ENCODE data around the gene CLP1.

The CLP1 gene

DNA sequence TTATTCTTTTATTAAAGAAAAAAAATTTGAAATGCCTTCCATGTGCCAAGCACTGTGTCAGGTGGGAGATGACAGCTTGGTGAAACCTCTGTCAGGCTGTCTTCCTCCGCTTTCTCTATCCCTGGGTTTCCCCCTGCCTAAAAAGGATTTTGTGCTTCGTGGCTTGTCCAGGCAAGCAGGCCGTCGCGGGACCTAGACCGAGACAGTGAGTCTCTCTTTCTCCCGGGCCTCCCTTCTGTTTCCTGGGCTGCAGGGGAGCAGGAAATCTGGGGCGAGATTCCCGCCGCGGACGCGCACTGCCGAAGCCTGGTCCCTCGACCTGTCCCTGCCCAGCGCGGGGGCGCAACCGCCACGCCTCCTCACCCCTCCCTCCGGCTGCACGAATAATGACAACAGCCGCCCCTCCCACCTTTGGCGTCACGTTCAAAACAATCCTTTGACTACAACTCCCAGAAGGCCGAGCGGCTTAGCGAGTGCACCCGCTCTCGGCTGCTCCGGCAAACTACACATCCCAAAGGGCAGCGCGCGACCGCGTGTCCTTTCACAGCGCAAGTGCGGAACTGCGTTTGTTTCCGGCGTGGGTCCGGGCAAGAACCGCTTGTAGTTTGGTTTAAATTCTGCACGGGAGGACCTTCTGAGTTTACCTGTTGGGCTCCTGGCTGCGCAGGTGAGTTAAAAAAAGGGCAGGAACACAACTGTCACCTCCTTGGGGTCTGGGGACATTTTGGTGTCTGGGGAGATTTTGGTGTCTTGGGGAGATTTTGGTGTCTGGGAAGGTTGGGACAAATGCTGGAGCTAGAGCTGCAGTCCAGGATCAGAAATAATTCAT, at the start of gene CLP1:
Gene CLP1 (plus strand): TSS at position 569 of the 829 bp plus-strand sequence. CDS start 1,715 bp downstream, outside the sequence.
- peak; percentile 97 for DNase-seq

GRCh38 chr11:57610170-57610569, 47.4 kb upstream of the CLP1 start:
- no peak for DNase-seq

DNA sequence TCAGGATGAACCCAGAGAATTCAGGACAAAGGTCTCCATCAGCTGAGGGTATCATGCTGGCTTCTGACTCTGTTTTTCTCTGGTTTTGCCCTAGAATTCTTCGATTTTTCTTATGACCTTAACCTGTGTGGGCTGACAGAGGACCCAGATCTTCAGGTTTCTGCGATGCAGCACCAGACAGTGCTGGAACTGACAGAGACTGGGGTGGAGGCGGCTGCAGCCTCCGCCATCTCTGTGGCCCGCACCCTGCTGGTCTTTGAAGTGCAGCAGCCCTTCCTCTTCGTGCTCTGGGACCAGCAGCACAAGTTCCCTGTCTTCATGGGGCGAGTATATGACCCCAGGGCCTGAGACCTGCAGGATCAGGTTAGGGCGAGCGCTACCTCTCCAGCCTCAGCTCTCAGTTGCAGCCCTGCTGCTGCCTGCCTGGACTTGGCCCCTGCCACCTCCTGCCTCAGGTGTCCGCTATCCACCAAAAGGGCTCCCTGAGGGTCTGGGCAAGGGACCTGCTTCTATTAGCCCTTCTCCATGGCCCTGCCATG, 43.3 kb upstream of the CLP1 start:
- no peak for DNase-seq

DNA sequence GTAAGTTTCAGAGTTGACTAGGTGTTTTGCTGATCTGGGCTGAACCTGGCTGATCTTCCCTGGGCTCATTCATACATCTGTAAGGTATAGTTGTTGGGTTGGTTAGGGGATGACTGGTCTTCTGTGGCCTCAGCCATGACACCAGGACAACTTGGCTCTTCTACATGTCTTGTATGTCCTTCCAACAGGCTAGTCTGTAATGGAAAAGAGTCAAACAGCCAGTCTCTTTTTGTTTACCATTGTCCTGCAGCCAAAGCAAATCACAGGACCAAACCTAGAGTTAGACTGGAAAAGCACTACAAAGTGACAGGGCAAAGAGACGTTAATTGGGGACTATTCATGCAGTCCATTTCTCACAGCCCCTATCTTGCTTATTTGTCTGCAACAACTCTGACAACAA, 42.3 kb upstream of the CLP1 start:
- DNase-seq = no peak

DNA sequence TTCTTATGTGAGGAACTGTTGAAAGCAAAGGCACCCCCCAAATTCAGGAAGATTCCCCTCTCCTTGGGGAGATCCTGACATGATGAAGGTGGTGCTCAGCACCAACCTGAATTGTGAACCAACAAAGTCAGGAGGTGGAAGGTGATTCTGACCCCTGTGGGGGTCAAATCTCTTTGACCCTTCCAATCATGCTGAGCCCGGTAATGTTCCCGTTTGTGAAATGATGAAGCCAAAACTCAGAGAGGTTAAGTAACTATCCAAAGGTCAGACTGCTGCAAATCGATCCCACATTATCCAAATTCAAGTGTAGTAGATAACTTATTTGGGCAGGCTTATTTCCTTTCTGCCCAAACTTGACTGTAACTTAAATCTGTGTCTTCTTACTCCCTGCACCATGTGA, 41.0 kb upstream of the CLP1 start:
- no peak for DNase-seq

GRCh38 chr11:57618438-57618837, 39.1 kb upstream of the CLP1 start:
- no peak for DNase-seq

GRCh38 chr11:57619331-57619730, 38.2 kb upstream of the CLP1 start:
- DNase-seq = no peak

DNA sequence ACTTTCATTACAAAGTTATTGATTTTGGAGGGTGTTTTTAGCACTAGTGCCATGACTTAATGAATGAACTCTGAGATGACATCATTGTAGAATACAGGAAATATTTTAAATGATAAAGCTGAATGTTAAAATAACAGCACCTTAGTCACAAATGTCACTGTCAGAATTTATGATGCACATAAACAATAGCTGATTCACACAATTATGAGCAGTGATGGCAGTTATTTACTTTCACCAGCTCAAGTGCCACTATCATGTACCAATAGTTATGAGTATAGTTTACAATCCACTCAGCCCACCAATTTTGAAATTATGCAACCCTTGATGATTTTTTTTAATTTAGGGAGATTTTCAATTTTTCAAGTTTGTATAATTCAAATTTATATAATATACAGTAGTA, 37.1 kb upstream of the CLP1 start:
- DNase-seq = no peak

GRCh38 chr11:57622263-57622662, 35.3 kb upstream of the CLP1 start:
- DNase-seq = no peak

GRCh38 chr11:57624864-57625263, 32.7 kb upstream of the CLP1 start:
- no peak for DNase-seq

DNA sequence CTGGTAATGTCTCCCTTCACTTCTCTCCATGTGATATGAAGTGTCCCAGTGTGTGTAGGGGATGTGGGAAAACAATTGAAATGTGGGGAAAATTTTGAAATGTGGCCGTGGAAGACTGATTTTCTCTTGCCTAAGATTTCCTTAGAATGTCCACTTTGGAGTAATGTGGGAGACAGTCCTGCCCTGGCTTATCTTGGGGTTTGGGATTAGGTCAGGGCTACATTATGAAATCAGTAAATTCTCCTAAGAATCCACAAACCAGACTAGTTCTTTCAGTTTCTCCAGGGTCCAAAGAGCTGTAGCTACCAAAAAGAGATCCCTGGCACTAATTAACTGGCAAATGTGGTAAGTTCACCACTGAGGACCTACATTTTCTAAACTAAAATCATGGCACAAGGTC, 30.7 kb upstream of the CLP1 start:
- no peak for DNase-seq

DNA sequence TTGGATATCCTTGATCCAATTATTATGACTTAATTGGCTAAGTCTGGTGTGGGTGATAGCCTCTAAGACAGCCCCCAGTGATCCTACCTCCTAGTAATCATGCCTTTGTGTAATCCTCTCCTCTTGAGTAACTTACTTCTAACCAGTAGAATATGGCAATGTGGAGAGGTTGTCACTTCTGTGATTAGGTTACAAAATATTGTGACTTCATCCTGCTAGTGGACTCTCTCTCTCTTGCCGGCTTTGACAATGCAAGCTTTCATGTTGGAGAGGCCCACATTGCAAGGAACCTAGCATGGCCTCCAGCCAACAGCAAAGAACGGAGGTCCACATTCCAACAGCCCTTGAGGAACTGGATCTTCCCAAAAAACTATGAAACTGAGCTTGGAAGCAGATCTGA, 27.4 kb upstream of the CLP1 start:
- DNase-seq = no peak

DNA sequence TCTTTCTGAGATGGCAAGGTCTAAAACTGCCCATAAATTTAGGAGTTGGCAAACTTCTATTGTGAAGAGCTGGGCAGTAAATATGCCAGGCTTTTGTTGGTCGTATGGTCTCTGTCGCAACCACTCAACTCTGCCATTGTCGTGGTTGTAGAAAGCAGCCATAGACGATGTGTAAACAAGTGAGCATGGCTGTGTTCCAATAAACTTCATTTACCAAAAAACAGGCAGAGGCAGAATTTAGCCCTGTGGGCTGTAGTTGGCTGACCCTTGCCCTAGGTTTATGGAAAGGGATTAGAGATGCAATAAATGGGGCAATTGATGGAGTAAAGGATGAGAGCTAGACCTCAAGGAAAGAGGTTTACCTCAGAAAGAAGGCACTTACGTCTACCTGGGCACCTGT, 25.4 kb upstream of the CLP1 start:
- DNase-seq = no peak

- no peak for DNase-seq
Measured at GRCh38 chr11:57633394-57634070, 24.0 kb upstream of the CLP1 start.

DNA sequence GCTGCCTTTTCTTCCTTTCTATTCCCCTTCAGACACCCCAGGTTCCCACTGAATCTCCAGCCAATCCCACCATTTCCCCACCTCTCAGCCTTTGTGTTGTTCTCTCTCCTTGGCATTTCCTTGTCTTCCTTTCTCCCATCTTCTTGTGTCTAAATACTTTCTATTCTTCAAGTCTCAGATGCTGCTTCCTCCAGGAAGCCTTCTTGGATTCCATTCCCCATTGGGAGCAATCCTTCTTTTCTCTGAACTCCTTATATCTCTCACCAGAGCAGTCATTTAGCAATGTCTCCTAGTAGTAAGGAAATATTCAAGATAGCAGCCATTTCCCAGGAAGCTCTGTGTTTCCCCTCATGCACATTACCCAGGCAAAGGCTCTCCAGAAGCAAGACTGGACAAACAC, 23.3 kb upstream of the CLP1 start:
- no peak for DNase-seq

GRCh38 chr11:57635246-57635645, 22.3 kb upstream of the CLP1 start:
- no peak for DNase-seq

GRCh38 chr11:57637626-57638004, 19.9 kb upstream of the CLP1 start:
- peak; percentile 36 for DNase-seq

- peak; percentile 86 for DNase-seq
Measured at GRCh38 chr11:57638005-57638781, 19.4 kb upstream of the CLP1 start.

GRCh38 chr11:57638811-57639320, 18.7 kb upstream of the CLP1 start:
- no peak for DNase-seq

DNA sequence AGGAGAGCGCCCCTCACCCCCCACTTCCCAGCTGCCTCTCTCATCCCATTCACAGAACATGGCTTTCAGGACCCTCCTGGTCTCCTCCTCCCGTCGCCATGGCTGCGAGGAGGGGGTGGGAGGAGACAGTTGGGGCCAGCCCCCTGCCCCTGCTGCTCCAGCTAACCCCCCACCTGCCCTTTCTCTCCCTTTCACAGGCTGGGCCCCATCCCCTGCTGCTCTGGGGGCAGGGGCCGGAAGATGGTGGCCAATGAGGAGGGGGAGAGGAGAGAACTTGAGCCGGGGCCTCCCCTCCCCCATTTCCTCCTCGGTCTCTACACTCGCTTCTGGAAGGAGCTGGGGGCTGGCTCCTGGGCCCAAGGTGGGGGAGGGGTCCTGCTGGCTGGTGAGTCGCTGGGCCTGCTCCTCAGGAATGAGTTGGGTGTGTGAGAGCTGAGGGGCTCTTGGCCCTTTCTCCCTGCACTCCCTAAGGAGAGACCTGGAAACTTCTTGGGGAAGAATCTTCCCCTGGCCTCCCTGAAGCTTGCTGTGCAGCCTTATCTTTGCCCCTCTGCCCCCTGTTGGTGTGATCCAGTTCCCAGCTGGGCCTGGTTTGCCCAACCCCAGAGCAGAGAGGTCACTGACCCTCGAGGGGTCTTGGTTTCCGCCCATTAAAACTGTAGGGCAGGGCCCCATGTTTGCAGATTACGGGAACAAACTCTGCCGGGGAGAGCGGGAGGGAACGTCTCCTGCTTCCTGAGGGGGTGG, 18.1 kb upstream of the CLP1 start:
- DNase-seq = peak; percentile 51

GRCh38 chr11:57640068-57640800, 17.3 kb upstream of the CLP1 start:
- no peak for DNase-seq
